Glomerular visceral epithelial cell (primary cell): ENCODE measurements around the gene TOX3.

Experiments used
- DNase-seq: peaks from one replicate; pipeline ENCODE4 v3.0.0-alpha.2; 2016; ENCODE audit errors: extremely low spot score

TOX3 gene

GRCh38 chr16:52398021-52398420 lies 148.9 kb downstream of the TOX3 start:
- no peak for DNase-seq

GRCh38 chr16:52393448-52393847 lies 153.5 kb downstream of the TOX3 start:
- DNase-seq: no peak

GRCh38 chr16:52389045-52389444 lies 157.9 kb downstream of the TOX3 start:
- DNase-seq: no peak
